Measurements from ENCODE around the gene CAMK4.

CAMK4 gene

DNA sequence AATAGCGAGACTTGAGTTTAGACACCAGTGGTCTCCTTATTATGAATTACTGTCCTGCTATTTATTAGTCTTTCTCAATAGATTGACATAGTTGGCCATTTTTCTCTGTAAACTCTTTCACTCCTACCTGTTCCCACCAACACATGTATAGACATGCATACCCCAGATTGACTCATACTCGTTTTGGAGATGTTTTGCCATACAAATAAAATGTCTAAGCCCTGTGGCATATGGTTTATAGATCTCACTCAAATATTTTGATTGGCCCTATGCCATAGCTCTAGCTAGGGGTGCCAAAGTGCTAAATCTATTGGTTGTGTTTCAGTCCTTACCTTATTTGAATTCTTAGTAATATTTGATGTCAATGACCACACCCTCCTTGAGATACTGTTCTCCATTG, 42.3 kb downstream of the CAMK4 start:
- no peaks in the 10 kb centered on the region; the same call in 1 of the 2 replicates for H3K4me1 ChIP-seq (ENCODE audit: control insufficient read depth, insufficient read depth, low read length)
- TF ChIP-seq ZNF768 (tag by site-specific recombination; IDR thresholded peaks at IDR 0.05) (no peak), SCRT2 (tag by site-specific recombination; IDR thresholded peaks at IDR 0.05) (peak; percentile 57), ZNF423 (tag by site-specific recombination; IDR thresholded peaks at IDR 0.05) (no peak), ZNF610 (tag by site-specific recombination; IDR thresholded peaks at IDR 0.05; ENCODE audit: borderline replicate concordance) (no peak), ZNF140 (tag by site-specific recombination; IDR thresholded peaks at IDR 0.05) (no peak)
- TF ChIP-seq, protein P1, sequence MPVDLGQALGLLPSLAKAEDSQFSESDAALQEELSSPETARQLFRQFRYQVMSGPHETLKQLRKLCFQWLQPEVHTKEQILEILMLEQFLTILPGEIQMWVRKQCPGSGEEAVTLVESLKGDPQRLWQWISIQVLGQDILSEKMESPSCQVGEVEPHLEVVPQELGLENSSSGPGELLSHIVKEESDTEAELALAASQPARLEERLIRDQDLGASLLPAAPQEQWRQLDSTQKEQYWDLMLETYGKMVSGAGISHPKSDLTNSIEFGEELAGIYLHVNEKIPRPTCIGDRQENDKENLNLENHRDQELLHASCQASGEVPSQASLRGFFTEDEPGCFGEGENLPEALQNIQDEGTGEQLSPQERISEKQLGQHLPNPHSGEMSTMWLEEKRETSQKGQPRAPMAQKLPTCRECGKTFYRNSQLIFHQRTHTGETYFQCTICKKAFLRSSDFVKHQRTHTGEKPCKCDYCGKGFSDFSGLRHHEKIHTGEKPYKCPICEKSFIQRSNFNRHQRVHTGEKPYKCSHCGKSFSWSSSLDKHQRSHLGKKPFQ (tag by site-specific recombination; IDR thresholded peaks at IDR 0.05), result 0 out of 2 replicates have a peak, but pooled peaks have one; percentile 28
- TF ChIP-seq, protein P2, sequence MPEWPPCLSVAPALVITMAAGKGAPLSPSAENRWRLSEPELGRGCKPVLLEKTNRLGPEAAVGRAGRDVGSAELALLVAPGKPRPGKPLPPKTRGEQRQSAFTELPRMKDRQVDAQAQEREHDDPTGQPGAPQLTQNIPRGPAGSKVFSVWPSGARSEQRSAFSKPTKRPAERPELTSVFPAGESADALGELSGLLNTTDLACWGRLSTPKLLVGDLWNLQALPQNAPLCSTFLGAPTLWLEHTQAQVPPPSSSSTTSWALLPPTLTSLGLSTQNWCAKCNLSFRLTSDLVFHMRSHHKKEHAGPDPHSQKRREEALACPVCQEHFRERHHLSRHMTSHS (tag by site-specific recombination; IDR thresholded peaks at IDR 0.05), result no peak
- H3K27ac ChIP-seq (ENCODE audit: extremely low read depth, low read depth, low read length), result no peak overlapping the region
- H3K4me3 ChIP-seq (ENCODE audit: low read depth, low read length), result no peak overlapping the region
- POLR2A ChIA-PET, result no interaction called here
- CTCF ChIA-PET, result interaction anchor here (0.7 kb wide), 1 partner anchor 97 kb away, joined by 3 read pairs; no protein-coding TSS in a partner anchor
- no peaks in the 10 kb centered on the region for H3K9me3 ChIP-seq (ENCODE audit: control insufficient read depth, insufficient read depth, low read depth, low read length)
- no peaks in the 10 kb centered on the region for H3K36me3 ChIP-seq (ENCODE audit: control insufficient read depth in 2 of 2, insufficient read depth in 1 of 2, low read length in 2 of 2)

DNA sequence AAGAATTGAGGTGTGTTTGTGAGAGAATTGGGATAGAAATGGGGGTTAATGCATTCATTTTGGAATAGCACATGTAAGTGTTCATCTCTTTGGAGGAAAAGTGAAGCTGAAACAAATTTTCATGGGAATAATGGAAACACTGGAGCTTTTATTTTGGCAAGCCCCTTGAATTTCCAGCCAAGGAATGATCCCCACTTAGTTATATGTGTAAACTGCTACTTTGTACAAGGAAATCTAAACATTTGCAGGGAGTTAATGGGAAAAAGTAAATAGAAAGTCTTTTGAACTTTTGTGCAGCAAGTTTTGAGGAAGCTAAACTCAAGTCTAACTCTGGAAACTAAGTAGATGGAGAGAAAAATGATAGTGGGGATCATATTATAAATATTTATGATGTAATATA, 44.1 kb downstream of the CAMK4 start:
- no peak for TF ChIP-seq ZNF404 (tag by site-specific recombination; IDR thresholded peaks at IDR 0.05)
- TF ChIP-seq, protein P3, sequence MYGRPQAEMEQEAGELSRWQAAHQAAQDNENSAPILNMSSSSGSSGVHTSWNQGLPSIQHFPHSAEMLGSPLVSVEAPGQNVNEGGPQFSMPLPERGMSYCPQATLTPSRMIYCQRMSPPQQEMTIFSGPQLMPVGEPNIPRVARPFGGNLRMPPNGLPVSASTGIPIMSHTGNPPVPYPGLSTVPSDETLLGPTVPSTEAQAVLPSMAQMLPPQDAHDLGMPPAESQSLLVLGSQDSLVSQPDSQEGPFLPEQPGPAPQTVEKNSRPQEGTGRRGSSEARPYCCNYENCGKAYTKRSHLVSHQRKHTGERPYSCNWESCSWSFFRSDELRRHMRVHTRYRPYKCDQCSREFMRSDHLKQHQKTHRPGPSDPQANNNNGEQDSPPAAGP (tag by site-specific recombination; IDR thresholded peaks at IDR 0.05), result no peak
- TF ChIP-seq ZNF747 (tag by site-specific recombination; IDR thresholded peaks at IDR 0.05), result no peak
- no peak for TF ChIP-seq HOXD13 (CRISPR knock-in tag; IDR thresholded peaks at IDR 0.05; ENCODE audit: borderline replicate concordance)
- TF ChIP-seq, protein P4, sequence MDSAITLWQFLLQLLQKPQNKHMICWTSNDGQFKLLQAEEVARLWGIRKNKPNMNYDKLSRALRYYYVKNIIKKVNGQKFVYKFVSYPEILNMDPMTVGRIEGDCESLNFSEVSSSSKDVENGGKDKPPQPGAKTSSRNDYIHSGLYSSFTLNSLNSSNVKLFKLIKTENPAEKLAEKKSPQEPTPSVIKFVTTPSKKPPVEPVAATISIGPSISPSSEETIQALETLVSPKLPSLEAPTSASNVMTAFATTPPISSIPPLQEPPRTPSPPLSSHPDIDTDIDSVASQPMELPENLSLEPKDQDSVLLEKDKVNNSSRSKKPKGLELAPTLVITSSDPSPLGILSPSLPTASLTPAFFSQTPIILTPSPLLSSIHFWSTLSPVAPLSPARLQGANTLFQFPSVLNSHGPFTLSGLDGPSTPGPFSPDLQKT (IDR thresholded peaks at IDR 0.05; ENCODE audit: borderline replicate concordance, low read depth, low read length), result no peak
- no peak for TF ChIP-seq ZNF621 (tag by site-specific recombination; IDR thresholded peaks at IDR 0.05)
- TF ChIP-seq, protein P5, sequence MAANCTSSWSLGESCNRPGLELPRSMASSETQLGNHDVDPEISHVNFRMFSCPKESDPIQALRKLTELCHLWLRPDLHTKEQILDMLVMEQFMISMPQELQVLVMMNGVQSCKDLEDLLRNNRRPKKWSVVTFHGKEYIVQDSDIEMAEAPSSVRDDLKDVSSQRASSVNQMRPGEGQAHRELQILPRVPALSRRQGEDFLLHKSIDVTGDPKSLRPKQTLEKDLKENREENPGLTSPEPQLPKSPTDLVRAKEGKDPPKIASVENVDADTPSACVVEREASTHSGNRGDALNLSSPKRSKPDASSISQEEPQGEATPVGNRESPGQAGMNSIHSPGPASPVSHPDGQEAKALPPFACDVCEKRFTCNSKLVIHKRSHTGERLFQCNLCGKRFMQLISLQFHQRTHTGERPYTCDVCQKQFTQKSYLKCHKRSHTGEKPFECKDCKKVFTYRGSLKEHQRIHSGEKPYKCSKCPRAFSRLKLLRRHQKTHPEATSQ (tag by site-specific recombination; IDR thresholded peaks at IDR 0.05), result no peak
- no peaks in the 10 kb centered on the region for H3K36me3 ChIP-seq (ENCODE audit: control insufficient read depth in 2 of 2, insufficient read depth in 1 of 2, low read length in 2 of 2)
- H3K4me3 ChIP-seq (ENCODE audit: low read depth, low read length), result no peak overlapping the region
- no peak overlapping the region for H3K27ac ChIP-seq (ENCODE audit: extremely low read depth, low read depth, low read length)
- H3K4me1 ChIP-seq (ENCODE audit: control insufficient read depth, insufficient read depth, low read length), result no peaks in the 10 kb centered on the region; the same call in 1 of the 2 replicates
- POLR2A ChIA-PET, result no interaction called here
- CTCF ChIA-PET, result interaction anchor here (1.0 to 1.2 kb wide), 2 partner anchors 10 to 11 kb away, joined by 4 to 5 read pairs; no protein-coding TSS in a partner anchor
- no peaks in the 10 kb centered on the region for H3K9me3 ChIP-seq (ENCODE audit: control insufficient read depth, insufficient read depth, low read depth, low read length)

DNA sequence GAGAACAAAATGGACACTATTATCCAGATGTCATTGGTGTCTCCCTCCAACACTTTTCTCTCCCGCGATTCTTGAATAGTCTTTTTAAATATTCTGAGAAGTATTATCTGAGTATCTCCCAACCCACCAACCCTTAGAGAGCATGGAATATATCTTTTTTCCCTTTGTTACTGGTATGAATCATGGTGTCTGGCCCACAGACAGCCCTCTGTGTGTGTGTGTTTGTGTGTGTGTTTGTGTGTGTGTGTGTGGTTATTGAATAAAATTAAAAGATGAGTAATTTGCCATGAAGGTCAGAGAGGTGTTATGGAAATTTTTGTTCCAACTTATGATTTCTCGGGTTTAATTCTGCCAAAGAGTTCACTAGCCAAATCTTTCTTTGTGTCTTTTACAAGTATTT, 47.7 kb downstream of the CAMK4 start:
- CTCF ChIA-PET, result no interaction called here
- no peaks in the 10 kb centered on the region for H3K36me3 ChIP-seq (ENCODE audit: control insufficient read depth in 2 of 2, insufficient read depth in 1 of 2, low read length in 2 of 2)
- H3K27ac ChIP-seq (ENCODE audit: extremely low read depth, low read depth, low read length), result no peak overlapping the region
- no peaks in the 10 kb centered on the region for H3K4me1 ChIP-seq (ENCODE audit: control insufficient read depth, insufficient read depth, low read length)
- H3K4me3 ChIP-seq (ENCODE audit: low read depth, low read length), result no peak overlapping the region
- H3K9me3 ChIP-seq (ENCODE audit: control insufficient read depth, insufficient read depth, low read depth, low read length), result no peaks in the 10 kb centered on the region
- POLR2A ChIA-PET, result no interaction called here
- TF ChIP-seq, protein P6, sequence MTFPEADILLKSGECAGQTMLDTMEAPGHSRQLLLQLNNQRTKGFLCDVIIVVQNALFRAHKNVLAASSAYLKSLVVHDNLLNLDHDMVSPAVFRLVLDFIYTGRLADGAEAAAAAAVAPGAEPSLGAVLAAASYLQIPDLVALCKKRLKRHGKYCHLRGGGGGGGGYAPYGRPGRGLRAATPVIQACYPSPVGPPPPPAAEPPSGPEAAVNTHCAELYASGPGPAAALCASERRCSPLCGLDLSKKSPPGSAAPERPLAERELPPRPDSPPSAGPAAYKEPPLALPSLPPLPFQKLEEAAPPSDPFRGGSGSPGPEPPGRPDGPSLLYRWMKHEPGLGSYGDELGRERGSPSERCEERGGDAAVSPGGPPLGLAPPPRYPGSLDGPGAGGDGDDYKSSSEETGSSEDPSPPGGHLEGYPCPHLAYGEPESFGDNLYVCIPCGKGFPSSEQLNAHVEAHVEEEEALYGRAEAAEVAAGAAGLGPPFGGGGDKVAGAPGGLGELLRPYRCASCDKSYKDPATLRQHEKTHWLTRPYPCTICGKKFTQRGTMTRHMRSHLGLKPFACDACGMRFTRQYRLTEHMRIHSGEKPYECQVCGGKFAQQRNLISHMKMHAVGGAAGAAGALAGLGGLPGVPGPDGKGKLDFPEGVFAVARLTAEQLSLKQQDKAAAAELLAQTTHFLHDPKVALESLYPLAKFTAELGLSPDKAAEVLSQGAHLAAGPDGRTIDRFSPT (tag by site-specific recombination; IDR thresholded peaks at IDR 0.05), result no peak
- TF ChIP-seq ZNF548 (tag by site-specific recombination; IDR thresholded peaks at IDR 0.05) (no peak), ZNF596 (tag by site-specific recombination; IDR thresholded peaks at IDR 0.05) (no peak), ZNF140 (tag by site-specific recombination; IDR thresholded peaks at IDR 0.05) (no peak), ZNF175 (tag by site-specific recombination; IDR thresholded peaks at IDR 0.05) (no peak), ZNF133 (tag by site-specific recombination; IDR thresholded peaks at IDR 0.05) (no peak), GLI4 (tag by site-specific recombination; IDR thresholded peaks at IDR 0.05) (no peak), ZNF223 (tag by site-specific recombination; IDR thresholded peaks at IDR 0.05) (no peak), ZNF324 (tag by site-specific recombination; IDR thresholded peaks at IDR 0.05) (no peak)
- TF ChIP-seq, protein P7, sequence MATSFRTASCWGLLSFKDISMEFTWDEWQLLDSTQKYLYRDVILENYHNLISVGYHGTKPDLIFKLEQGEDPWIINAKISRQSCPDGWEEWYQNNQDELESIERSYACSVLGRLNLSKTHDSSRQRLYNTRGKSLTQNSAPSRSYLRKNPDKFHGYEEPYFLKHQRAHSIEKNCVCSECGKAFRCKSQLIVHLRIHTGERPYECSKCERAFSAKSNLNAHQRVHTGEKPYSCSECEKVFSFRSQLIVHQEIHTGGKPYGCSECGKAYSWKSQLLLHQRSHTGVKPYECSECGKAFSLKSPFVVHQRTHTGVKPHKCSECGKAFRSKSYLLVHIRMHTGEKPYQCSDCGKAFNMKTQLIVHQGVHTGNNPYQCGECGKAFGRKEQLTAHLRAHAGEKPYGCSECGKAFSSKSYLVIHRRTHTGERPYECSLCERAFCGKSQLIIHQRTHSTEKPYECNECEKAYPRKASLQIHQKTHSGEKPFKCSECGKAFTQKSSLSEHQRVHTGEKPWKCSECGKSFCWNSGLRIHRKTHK (tag by site-specific recombination; IDR thresholded peaks at IDR 0.05), result no peak

Data from HEK293 (cell line).